SK-N-SH (cell line): ENCODE data around the gene C1S. TPM values are rescaled to one million over a fixed set of nuclear protein-coding genes. Genes with fewer than 3 reads are reported as not detected.

ENCODE experiments used
- CTCF ChIA-PET: fragments of 300-600, 350-600 bp; formaldehyde crosslinking; extraction: SDS; loops from one replicate; lab custom pipeline; 2021; lab: Yijun Ruan, JAX
- POLR2A ChIA-PET: fragments of 350-600 bp; sonication (Branson Sonifier 250); formaldehyde crosslinking; extraction: SDS; loops from one replicate; lab custom pipeline; 2020; ENCODE audit warnings: antibody characterized with exemption, inconsistent platforms; lab: Yijun Ruan, JAX
- DNase-seq: peaks from one replicate; pipeline ENCODE4 v3.0.0; 2012
- H2AFZ ChIP-seq: fragments of 200-600 bp; sonication (generic); 2 replicates; pipeline ENCODE4 v1.8.1; 2016; ENCODE audit warnings: antibody characterized with exemption, mild to moderate bottlenecking, low read depth
- H3F3A ChIP-seq: fragments of 200-600 bp; sonication (generic); replicated peaks from 2 replicates; pipeline ENCODE3; 2016; ENCODE audit warnings: antibody characterized with exemption, mild to moderate bottlenecking; ENCODE audit not compliant: insufficient read depth
- H3K27ac ChIP-seq, 2 experiments: fragments of 200-500 bp in 1 of 2; fragments of 200-600 bp in 1 of 2; sonication (Bioruptor generic) in 1 of 2; sonication (generic), shearing (Covaris generic) in 1 of 2; 2 replicates each; pipeline versions ENCODE4 v1.5.1 to v1.6.1; 2014 to 2016; ENCODE audit warnings: low read depth in 2 of 2, inconsistent platforms in 1 of 2, low read length in 1 of 2, mild to moderate bottlenecking in 1 of 2, mixed read lengths in 1 of 2
- H3K27me3 ChIP-seq: fragments of 200-600 bp; sonication (generic), shearing (Covaris generic); 2 replicates; pipeline ENCODE4 v1.6.1; 2016; ENCODE audit warnings: mixed run types; ENCODE audit not compliant: insufficient read depth
- H3K36me3 ChIP-seq, 2 experiments: fragments of 200-500 bp in 1 of 2; fragments of 200-600 bp in 1 of 2; sonication (Bioruptor generic) in 1 of 2; sonication (generic) in 1 of 2; replicated peaks in 1 of 2; 2 replicates each; pipeline versions ENCODE3 to v1.5.1; 2014 to 2016; ENCODE audit warnings: low read length in 1 of 2, mild to moderate bottlenecking in 1 of 2; ENCODE audit not compliant: insufficient read depth in 2 of 2, control insufficient read depth in 1 of 2
- H3K4me1 ChIP-seq, 2 experiments: fragments of 200-500 bp in 1 of 2; fragments of 200-600 bp in 1 of 2; sonication (Bioruptor generic) in 1 of 2; sonication (generic), shearing (Covaris generic) in 1 of 2; 2 replicates each; pipeline versions ENCODE4 v1.5.1 to v1.6.1; 2014 to 2016; ENCODE audit warnings: low read depth in 1 of 2, low read length in 1 of 2, mixed run types in 1 of 2; ENCODE audit not compliant: insufficient read depth in 2 of 2, control insufficient read depth in 1 of 2
- H3K4me2 ChIP-seq: fragments of 200-600 bp; sonication (generic), shearing (Covaris generic); 2 replicates; pipeline ENCODE4 v1.6.1; 2017; ENCODE audit warnings: mixed run types
- H3K4me3 ChIP-seq, 2 experiments: fragments of 200-500 bp in 1 of 2; fragments of 200-600 bp in 1 of 2; sonication (Bioruptor generic) in 1 of 2; sonication (generic), shearing (Covaris generic) in 1 of 2; 2 replicates each; pipeline versions ENCODE4 v1.5.1 to v1.8.1; 2014 to 2016; ENCODE audit warnings: low read depth in 2 of 2, inconsistent platforms in 1 of 2, low read length in 1 of 2, mild to moderate bottlenecking in 1 of 2, mixed read lengths in 1 of 2, moderate library complexity in 1 of 2
- H3K79me2 ChIP-seq: fragments of 200-600 bp; sonication (generic); 2 replicates; pipeline ENCODE4 v1.8.1; 2017; ENCODE audit warnings: mild to moderate bottlenecking; ENCODE audit not compliant: insufficient read depth
- H3K9ac ChIP-seq: fragments of 200-600 bp; sonication (generic); 2 replicates; pipeline ENCODE4 v1.6.1; 2017; ENCODE audit warnings: mixed run types
- H3K9me2 ChIP-seq: fragments of 200-600 bp; sonication (generic); 2 replicates; pipeline ENCODE4 v1.6.1; 2017; ENCODE audit warnings: mixed run types
- H3K9me3 ChIP-seq: fragments of 200-600 bp; sonication (generic); 2 replicates; pipeline ENCODE4 v1.6.1; 2017; ENCODE audit warnings: mixed run types, mild to moderate bottlenecking, moderate library complexity
- H4K20me1 ChIP-seq: fragments of 200-600 bp; sonication (generic); 2 replicates; pipeline ENCODE4 v1.6.1; 2017; ENCODE audit warnings: mild to moderate bottlenecking, mixed run types; ENCODE audit not compliant: insufficient read depth
- CTCF ChIP-seq: fragments of 200-600 bp; sonication (generic); IDR thresholded peaks from 2 replicates; pipeline ENCODE4 v1.6.1; 2017; ENCODE audit warnings: antibody characterized with exemption, mild to moderate bottlenecking, moderate library complexity
- EZH2phosphoT487 ChIP-seq: fragments of 200-600 bp; sonication (generic); IDR thresholded peaks from 2 replicates; pipeline ENCODE4 v1.6.1; 2017; ENCODE audit warnings: low read depth, mixed run types, mild to moderate bottlenecking, antibody characterized with exemption, moderate library complexity, borderline replicate concordance
- JUND ChIP-seq: IDR thresholded peaks from 2 replicates; pipeline ENCODE4 v1.4.0; 2012
- PBX3 ChIP-seq: IDR thresholded peaks from 2 replicates; pipeline ENCODE4; 2012
- RCOR1 ChIP-seq: fragments of 150-350 bp; IDR thresholded peaks from 2 replicates; pipeline ENCODE4 v1.6.1; 2017; ENCODE audit warnings: antibody characterized with exemption, low read length
- TCF12 ChIP-seq: IDR thresholded peaks from 2 replicates; pipeline ENCODE4 v1.4.0; 2012
- USF2 ChIP-seq: fragments of 150-350 bp; IDR thresholded peaks from 2 replicates; pipeline ENCODE4 v1.6.1; 2017; ENCODE audit warnings: antibody characterized with exemption, low read length, low read depth, borderline replicate concordance
- YY1 ChIP-seq: IDR thresholded peaks from 2 replicates; pipeline ENCODE4 v1.4.0; 2012; ENCODE audit warnings: low read depth, mild to moderate bottlenecking
- WGBS: methylation state at CpG from one replicate; pipeline ENCODE4 v1.1.6; 2017; ENCODE audit warnings: low lambda C conversion rate; 5-methylcytosine and 5-hydroxymethylcytosine counted together
- polyA plus RNA-seq, 3 experiments: library from polyadenylated mRNA; depleted of rRNA; stranded (reverse); fragments of >200 nt; gene quantifications; 2 replicates each; pipeline ENCODE4 v1.2.3, GENCODE V29; 2012
- TF ChIP-seq, protein P1 (sequence below): IDR thresholded peaks from 2 replicates; pipeline ENCODE4 v1.6.1; 2012; ENCODE audit warnings: mild to moderate bottlenecking, low read depth, low read length, moderate library complexity

Gene C1S
- polyA plus RNA-seq, 1 of the 3 experiments (the other 2 are of a cell fraction) = 14.5 TPM

DNA sequence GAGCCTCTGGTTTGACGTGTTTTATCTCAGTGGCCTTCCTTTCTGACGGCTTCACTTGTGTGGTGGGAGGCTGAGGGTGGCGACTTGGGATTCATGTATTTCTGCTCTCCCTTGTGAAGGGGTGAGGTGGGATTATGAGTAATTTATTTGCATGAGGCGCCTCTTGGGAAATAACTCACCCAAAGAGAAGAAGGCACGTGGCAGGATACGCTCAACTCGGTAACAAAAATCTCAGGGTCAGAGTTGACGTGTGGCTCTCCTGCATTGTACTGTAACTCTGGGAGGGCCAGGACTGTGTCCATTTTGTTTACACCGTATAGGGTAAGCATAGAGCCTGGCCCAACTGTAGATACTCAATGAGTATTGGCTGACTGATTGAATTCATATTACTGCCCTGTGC is 14.6 kb upstream of the C1S start:
- ChIA-PET CTCF (no interaction called here), POLR2A (no interaction called here)
- no peak for DNase-seq
- TF ChIP-seq TCF12 = no peak
- TF ChIP-seq EZH2phosphoT487 = no peak
- no peak for TF ChIP-seq CTCF
- TF ChIP-seq JUND = no peak
- TF ChIP-seq PBX3 = no peak
- TF ChIP-seq RCOR1 = no peak
- TF ChIP-seq USF2 = no peak
- no peak for TF ChIP-seq YY1
- H3K79me2 ChIP-seq = no peaks in the 10 kb centered on the region
- H3K9me3 ChIP-seq = no peaks in the 10 kb centered on the region
- H3K4me3 ChIP-seq = no peak overlapping the region
- no peaks in the 10 kb centered on the region for H3K27me3 ChIP-seq
- H3K4me2 ChIP-seq = no peak overlapping the region
- H2AFZ ChIP-seq = no peak overlapping the region
- no peaks in the 10 kb centered on the region for H3K9me2 ChIP-seq
- no peaks in the 10 kb centered on the region for H4K20me1 ChIP-seq
- no peak overlapping the region for H3K27ac ChIP-seq
- H3F3A ChIP-seq = no peaks in the 10 kb centered on the region
- 85% methylated on average over 9 of the region's 9 CpGs for WGBS
- H3K36me3 ChIP-seq = no peaks in the 10 kb centered on the region
- H3K4me1 ChIP-seq = no peaks in the 10 kb centered on the region
- no peak overlapping the region for H3K9ac ChIP-seq

DNA sequence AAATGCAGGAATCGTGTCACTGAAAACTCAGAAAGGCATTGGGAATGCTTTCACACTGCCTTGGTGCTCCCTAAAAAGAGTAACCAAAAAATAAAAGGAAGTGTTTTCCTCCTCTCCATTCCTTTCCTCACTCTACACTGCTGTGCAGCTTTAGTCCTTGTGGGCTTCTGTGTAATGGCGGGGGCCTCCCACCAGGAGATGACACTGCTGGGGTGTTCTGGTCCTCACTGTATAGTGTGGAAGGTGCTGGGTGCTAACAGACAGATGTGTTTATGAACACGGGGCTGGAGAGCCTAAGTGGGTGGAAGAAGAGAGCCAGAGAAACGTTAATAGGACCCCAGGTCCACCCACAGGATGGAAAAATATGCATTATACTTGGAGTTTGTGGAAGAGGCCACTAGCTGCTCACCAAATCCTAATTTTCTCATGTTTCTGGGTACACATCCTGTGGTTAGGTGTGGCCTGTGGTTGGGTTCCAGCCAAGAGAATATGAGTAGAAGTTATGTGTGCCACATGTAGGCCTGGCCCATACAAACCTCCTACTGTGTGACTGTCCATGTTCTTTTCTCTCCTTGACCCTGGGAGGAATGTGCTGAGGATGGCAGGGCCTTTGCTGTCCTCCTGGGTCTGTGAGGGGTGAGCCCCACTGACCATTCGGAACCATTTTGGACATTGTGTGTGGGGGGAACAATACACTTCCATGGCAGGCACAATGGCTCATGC is 14.0 kb upstream of the C1S start:
- no peak overlapping the region for H3K9ac ChIP-seq
- H3K4me1 ChIP-seq = no peaks in the 10 kb centered on the region
- no peak overlapping the region for H3K27ac ChIP-seq
- 47% methylated on average over 4 of the region's 5 CpGs for WGBS
- H4K20me1 ChIP-seq = no peaks in the 10 kb centered on the region
- CTCF ChIA-PET = no interaction called here
- DNase-seq = no peak
- no peak overlapping the region for H2AFZ ChIP-seq
- H3K9me2 ChIP-seq = no peaks in the 10 kb centered on the region
- H3F3A ChIP-seq = no peaks in the 10 kb centered on the region
- H3K9me3 ChIP-seq = no peaks in the 10 kb centered on the region
- TF ChIP-seq, protein P1, sequence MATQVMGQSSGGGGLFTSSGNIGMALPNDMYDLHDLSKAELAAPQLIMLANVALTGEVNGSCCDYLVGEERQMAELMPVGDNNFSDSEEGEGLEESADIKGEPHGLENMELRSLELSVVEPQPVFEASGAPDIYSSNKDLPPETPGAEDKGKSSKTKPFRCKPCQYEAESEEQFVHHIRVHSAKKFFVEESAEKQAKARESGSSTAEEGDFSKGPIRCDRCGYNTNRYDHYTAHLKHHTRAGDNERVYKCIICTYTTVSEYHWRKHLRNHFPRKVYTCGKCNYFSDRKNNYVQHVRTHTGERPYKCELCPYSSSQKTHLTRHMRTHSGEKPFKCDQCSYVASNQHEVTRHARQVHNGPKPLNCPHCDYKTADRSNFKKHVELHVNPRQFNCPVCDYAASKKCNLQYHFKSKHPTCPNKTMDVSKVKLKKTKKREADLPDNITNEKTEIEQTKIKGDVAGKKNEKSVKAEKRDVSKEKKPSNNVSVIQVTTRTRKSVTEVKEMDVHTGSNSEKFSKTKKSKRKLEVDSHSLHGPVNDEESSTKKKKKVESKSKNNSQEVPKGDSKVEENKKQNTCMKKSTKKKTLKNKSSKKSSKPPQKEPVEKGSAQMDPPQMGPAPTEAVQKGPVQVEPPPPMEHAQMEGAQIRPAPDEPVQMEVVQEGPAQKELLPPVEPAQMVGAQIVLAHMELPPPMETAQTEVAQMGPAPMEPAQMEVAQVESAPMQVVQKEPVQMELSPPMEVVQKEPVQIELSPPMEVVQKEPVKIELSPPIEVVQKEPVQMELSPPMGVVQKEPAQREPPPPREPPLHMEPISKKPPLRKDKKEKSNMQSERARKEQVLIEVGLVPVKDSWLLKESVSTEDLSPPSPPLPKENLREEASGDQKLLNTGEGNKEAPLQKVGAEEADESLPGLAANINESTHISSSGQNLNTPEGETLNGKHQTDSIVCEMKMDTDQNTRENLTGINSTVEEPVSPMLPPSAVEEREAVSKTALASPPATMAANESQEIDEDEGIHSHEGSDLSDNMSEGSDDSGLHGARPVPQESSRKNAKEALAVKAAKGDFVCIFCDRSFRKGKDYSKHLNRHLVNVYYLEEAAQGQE = no peak
- POLR2A ChIA-PET = no interaction called here
- no peak overlapping the region for H3K4me3 ChIP-seq
- no peak overlapping the region for H3K4me2 ChIP-seq
- H3K79me2 ChIP-seq = no peaks in the 10 kb centered on the region
- no peaks in the 10 kb centered on the region for H3K27me3 ChIP-seq
- H3K36me3 ChIP-seq = no peaks in the 10 kb centered on the region
